ENCODE measurements around the gene OTOF. TPM values are rescaled to one million over a fixed set of nuclear protein-coding genes. Genes with fewer than 3 reads are reported as not detected.

The OTOF gene
- total RNA-seq, 2 experiments from 2014 or later: 1.6 to 1.9 TPM

DNA sequence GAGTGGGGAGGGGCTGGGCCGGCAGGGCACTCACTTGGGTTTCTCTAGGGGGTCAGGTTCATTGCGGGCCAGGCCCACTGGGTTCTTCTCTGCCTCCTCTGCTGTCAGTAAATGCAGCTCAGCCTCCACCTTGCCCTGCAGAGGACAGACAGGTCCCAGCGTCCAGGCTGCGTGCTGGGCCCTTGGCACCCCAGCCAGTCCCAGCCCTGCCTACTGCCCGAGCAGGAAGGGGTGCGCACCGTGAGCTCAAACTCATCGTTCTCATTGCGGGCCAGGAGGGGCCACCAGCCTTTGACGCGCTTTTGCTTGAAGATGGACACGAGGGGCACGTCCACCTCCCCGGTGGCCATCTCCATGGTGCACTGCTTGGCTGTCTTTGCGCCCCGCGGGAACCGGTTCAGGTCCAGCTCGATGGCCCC is 17.3 kb downstream of the OTOF start:
- Mint-ChIP-seq H3K4me3 (no peak overlapping the region), H3K36me3 (no peaks in the 10 kb centered on the region), H3K27ac (no peak overlapping the region), H3K27me3 (no peaks in the 10 kb centered on the region), H3K4me1 (ENCODE audit: low read depth) (no peaks in the 10 kb centered on the region), H3K9me3 (no peaks in the 10 kb centered on the region)
- intact Hi-C loops (cut with micrococcal nuclease): no loop called here
- DNase-seq: no peak
- CTCF ChIA-PET: no interaction called here
- POLR2A ChIA-PET: no interaction called here

GRCh38 chr2:26459991-26460612 is 17.8 kb downstream of the OTOF start:
- no peaks in the 10 kb centered on the region for H3K4me1 Mint-ChIP-seq (ENCODE audit: low read depth)
- no peak overlapping the region for H3K27ac Mint-ChIP-seq
- ChIA-PET CTCF (no interaction called here), POLR2A (no interaction called here)
- no peaks in the 10 kb centered on the region for H3K36me3 Mint-ChIP-seq
- no peak for DNase-seq
- no peaks in the 10 kb centered on the region for H3K9me3 Mint-ChIP-seq
- no peaks in the 10 kb centered on the region for H3K27me3 Mint-ChIP-seq
- intact Hi-C loops (cut with micrococcal nuclease): no loop called here
- no peak overlapping the region for H3K4me3 Mint-ChIP-seq

GRCh38 chr2:26458365-26459042 is 19.4 kb downstream of the OTOF start:
- Mint-ChIP-seq H3K4me1 (ENCODE audit: low read depth) (no peaks in the 10 kb centered on the region), H3K27ac (no peak overlapping the region), H3K36me3 (no peaks in the 10 kb centered on the region), H3K4me3 (no peak overlapping the region), H3K9me3 (no peaks in the 10 kb centered on the region), H3K27me3 (no peaks in the 10 kb centered on the region)
- ChIA-PET POLR2A (no interaction called here), CTCF (no interaction called here)
- intact Hi-C loops (cut with micrococcal nuclease): no loop called here
- DNase-seq: no peak

DNA sequence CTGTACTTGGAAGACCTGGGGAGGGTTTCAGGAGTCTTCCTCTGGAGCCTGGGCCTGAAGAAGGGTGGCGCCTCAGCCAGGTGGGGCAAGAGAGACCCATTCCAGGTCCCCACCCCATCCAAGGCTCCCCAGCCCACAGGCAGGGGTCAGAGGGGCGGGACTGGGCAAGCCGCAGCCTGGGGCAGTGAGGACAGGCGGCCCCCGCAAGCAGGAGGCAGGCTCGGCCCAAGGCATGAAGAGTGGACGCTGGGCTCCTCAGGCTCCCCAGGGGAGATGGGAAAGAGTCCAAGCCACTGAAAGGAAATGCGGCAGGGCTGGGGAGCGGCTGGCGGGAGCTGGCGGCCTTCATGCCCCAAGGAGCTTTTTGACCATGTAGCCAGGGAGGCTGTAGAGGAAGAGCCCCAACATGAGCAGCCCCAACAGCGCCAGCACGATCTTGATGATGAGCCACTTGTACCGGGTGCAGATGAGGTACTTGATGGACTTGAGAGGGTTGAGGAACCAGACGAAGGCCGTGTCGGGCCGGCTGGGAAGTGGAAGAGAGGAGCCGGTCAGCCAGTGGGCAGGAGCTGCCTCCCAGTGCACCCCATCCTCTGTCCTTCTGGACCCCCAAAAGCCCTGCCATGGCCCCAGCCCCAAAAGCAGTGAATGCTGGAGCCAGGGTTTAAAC is 20.1 kb downstream of the OTOF start:
- intact Hi-C loops (cut with micrococcal nuclease): no loop called here
- Mint-ChIP-seq H3K4me3 (no peak overlapping the region), H3K36me3 (no peaks in the 10 kb centered on the region), H3K4me1 (ENCODE audit: low read depth) (no peaks in the 10 kb centered on the region), H3K9me3 (no peaks in the 10 kb centered on the region), H3K27ac (no peak overlapping the region), H3K27me3 (no peaks in the 10 kb centered on the region)
- ChIA-PET POLR2A (no interaction called here), CTCF (no interaction called here)
- no peak for DNase-seq

- Mint-ChIP-seq H3K27ac (no peak overlapping the region), H3K4me1 (ENCODE audit: low read depth) (no peaks in the 10 kb centered on the region), H3K9me3 (no peaks in the 10 kb centered on the region), H3K36me3 (no peaks in the 10 kb centered on the region), H3K4me3 (no peak overlapping the region), H3K27me3 (no peaks in the 10 kb centered on the region)
- no peak for DNase-seq
- intact Hi-C loops (cut with micrococcal nuclease): no loop called here
- POLR2A ChIA-PET: no interaction called here
- CTCF ChIA-PET: no interaction called here
These were observed 20.7 kb downstream of the OTOF start for GRCh38 chr2:26457251-26457666.

GRCh38 chr2:26456440-26457250 is 21.3 kb downstream of the OTOF start:
- DNase-seq: no peak
- ChIA-PET POLR2A (no interaction called here), CTCF (no interaction called here)
- no peaks in the 10 kb centered on the region for H3K27me3 Mint-ChIP-seq
- no peaks in the 10 kb centered on the region for H3K4me1 Mint-ChIP-seq (ENCODE audit: low read depth)
- no peak overlapping the region for H3K27ac Mint-ChIP-seq
- intact Hi-C loops (cut with micrococcal nuclease): no loop called here
- H3K4me3 Mint-ChIP-seq: no peak overlapping the region
- H3K36me3 Mint-ChIP-seq: no peaks in the 10 kb centered on the region
- H3K9me3 Mint-ChIP-seq: no peaks in the 10 kb centered on the region

GRCh38 chr2:26455670-26456439 is 22.1 kb downstream of the OTOF start:
- Mint-ChIP-seq H3K36me3 (no peaks in the 10 kb centered on the region), H3K4me1 (ENCODE audit: low read depth) (no peaks in the 10 kb centered on the region), H3K27me3 (no peaks in the 10 kb centered on the region), H3K9me3 (no peaks in the 10 kb centered on the region), H3K27ac (no peak overlapping the region), H3K4me3 (no peak overlapping the region)
- CTCF ChIA-PET: no interaction called here
- POLR2A ChIA-PET: no interaction called here
- intact Hi-C loops (cut with micrococcal nuclease): no loop called here
- DNase-seq: no peak

DNA sequence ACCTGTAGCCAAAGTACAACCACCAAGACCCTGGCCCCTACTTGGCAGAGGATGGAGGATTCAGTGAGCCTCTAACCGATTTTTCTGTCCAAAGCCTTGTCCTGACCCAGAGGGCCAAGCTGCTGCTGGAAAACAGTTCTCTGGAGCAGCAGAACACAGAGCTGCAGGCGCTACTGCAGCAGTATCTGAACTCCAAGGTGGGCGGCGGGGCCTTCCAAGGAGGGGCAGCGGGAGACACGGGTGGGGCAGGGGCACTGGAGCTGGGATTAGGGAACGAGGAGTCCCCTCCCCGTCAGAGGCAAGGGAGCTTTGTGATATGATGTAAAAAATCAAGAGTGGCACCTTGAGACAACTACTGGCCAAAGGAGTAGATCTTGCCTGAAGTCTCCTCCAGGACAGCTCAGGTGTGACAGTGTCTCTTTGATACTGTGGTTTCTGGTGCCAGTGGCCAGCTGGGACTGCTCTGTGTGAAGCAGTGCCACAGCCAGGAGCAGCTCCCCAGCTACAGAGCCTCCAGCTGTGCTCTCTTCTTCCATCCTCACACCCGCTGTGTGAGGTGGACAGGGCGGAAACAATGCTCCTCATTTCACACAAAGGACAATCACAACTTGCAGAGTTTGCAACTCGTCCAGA is 22.8 kb downstream of the OTOF start:
- no peaks in the 10 kb centered on the region for H3K9me3 Mint-ChIP-seq
- no peak overlapping the region for H3K4me3 Mint-ChIP-seq
- H3K27ac Mint-ChIP-seq: no peak overlapping the region
- H3K4me1 Mint-ChIP-seq (ENCODE audit: low read depth): no peaks in the 10 kb centered on the region
- no peak for DNase-seq
- ChIA-PET CTCF (no interaction called here), POLR2A (no interaction called here)
- intact Hi-C loops (cut with micrococcal nuclease): no loop called here
- no peaks in the 10 kb centered on the region for H3K36me3 Mint-ChIP-seq
- no peaks in the 10 kb centered on the region for H3K27me3 Mint-ChIP-seq

DNA sequence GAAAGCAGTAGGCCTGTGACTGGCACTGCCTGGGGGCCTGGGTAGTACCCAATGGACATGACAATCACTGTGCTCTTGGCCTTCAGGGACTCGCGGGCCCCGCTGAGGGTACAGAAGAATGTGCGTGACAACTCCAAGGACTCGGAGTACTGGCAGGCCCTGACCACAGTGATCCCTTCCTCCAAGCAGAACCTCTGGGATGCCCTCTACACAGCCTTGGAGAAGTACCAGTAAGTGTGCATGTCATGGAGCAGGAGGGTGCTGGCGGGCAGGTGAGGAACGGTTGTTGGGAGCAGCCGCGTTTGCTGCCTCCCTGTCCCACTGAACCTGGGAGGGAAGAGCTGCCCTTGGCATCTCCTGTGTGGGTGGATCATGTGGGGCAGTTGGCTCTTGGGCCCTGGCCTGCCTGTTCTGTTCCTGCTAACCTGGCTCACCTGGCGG is 23.3 kb downstream of the OTOF start:
- CTCF ChIA-PET: no interaction called here
- Mint-ChIP-seq H3K9me3 (no peaks in the 10 kb centered on the region), H3K27me3 (no peaks in the 10 kb centered on the region), H3K4me1 (ENCODE audit: low read depth) (no peaks in the 10 kb centered on the region), H3K36me3 (no peaks in the 10 kb centered on the region), H3K27ac (no peak overlapping the region), H3K4me3 (no peak overlapping the region)
- intact Hi-C loops (cut with micrococcal nuclease): no loop called here
- POLR2A ChIA-PET: no interaction called here
- no peak for DNase-seq

DNA sequence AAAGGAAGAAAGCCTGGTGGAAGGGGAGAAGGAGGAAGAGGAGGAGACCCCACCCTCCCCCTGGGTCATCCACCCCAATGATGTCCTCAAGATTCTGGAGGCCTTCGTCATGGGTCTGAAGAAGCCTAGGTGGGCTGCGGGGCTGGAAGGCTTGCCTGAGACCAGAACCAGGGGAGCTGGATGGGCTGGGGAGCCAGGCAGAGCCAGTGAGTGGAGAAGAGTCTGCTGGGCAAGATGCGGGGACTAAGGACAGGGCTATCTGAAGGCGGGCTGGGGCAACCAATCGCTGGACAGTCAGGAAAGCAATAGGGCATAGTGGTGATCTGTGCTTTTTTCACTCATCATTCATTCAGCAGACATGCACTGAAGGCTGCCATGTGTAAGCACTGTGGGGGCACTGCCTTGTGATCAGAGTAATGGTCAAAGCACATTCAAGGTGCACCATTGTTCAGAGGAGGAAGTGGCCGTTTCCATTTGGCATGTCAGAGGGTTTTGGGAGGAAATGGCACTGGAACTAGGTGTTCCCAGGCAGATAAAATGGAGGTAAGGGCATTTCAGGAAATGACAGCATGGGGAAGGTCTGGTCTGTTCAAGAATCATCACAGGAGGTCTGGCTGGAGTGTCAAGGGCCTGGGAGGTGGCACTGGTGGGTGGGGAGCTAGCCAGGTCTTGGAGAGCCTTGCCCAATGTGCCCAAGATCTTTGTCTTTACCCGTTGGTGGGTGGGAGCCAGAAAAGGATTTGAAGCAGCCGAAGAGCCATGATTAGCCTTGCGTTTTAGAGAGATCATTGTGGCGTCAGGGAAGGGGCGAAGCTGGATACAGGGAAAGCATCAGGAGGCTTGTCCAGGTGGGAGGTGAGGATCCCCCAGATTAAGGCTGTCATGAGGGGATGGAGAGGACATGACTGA is 24.2 kb downstream of the OTOF start:
- H3K36me3 Mint-ChIP-seq: no peaks in the 10 kb centered on the region
- H3K27ac Mint-ChIP-seq: no peak overlapping the region
- ChIA-PET POLR2A (interaction anchor here (0.6 kb wide), 1 partner anchor 101 kb away, joined by 3 read pairs; no protein-coding TSS in a partner anchor), CTCF (no interaction called here)
- no peaks in the 10 kb centered on the region for H3K27me3 Mint-ChIP-seq
- H3K4me1 Mint-ChIP-seq (ENCODE audit: low read depth): no peaks in the 10 kb centered on the region
- H3K9me3 Mint-ChIP-seq: no peaks in the 10 kb centered on the region
- intact Hi-C loops (cut with micrococcal nuclease): no loop called here
- no peak for DNase-seq
- H3K4me3 Mint-ChIP-seq: no peak overlapping the region

DNA sequence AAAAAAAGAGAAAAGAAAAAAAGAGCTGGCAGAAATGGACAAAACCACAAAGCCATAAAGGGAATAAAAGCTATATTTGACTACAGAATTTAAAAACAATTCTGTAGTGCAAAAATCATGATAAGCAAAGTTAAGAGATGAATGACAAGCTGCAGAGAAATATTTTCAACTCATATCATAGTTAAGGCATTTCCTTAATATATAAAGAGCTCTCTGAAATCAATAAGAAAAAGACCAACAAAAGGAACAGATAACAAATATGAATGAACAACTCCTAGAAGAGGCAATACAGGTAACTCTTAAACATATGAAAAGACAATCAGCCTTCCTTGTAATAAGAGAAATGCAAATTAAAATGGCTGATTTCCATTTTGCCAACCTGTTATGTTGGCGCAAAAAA is 26.2 kb downstream of the OTOF start:
- intact Hi-C loops (cut with micrococcal nuclease): no loop called here
- DNase-seq: no peak
- Mint-ChIP-seq H3K4me3 (no peak overlapping the region), H3K4me1 (ENCODE audit: low read depth) (no peaks in the 10 kb centered on the region), H3K27me3 (no peaks in the 10 kb centered on the region), H3K9me3 (no peaks in the 10 kb centered on the region), H3K27ac (no peak overlapping the region), H3K36me3 (no peaks in the 10 kb centered on the region)
- CTCF ChIA-PET: no interaction called here
- POLR2A ChIA-PET: no interaction called here
